HG03354 (cell line): Measurements from ENCODE around the gene IGF2BP3.

ENCODE experiments used
- ATAC-seq: cut with Tn5 transposase; IDR thresholded peaks from one replicate; pipeline ENCODE4 v1.9.1; 2021; ENCODE audit warnings: mild to moderate bottlenecking; ENCODE audit not compliant: unreplicated experiment, poor library complexity, severe bottlenecking

Gene IGF2BP3

GRCh38 chr7:23349484-23350157 is 120.7 kb downstream of the IGF2BP3 start:
- no peak for ATAC-seq

GRCh38 chr7:23347682-23348180 is 122.6 kb downstream of the IGF2BP3 start:
- no peak for ATAC-seq

GRCh38 chr7:23347033-23347681 is 123.1 kb downstream of the IGF2BP3 start:
- ATAC-seq = no peak

- ATAC-seq = no peak
Measured at GRCh38 chr7:23346316-23346715, 124.0 kb downstream of the IGF2BP3 start.

GRCh38 chr7:23345601-23346000 is 124.7 kb downstream of the IGF2BP3 start:
- ATAC-seq = no peak

- no peak for ATAC-seq
Measured at GRCh38 chr7:23343806-23344475, 126.3 kb downstream of the IGF2BP3 start.

- no peak for ATAC-seq
Measured at GRCh38 chr7:23343102-23343501, 127.2 kb downstream of the IGF2BP3 start.

GRCh38 chr7:23341846-23342598 is 128.3 kb downstream of the IGF2BP3 start:
- ATAC-seq = no peak

- ATAC-seq = no peak
Measured at GRCh38 chr7:23338863-23339262, 131.4 kb downstream of the IGF2BP3 start.

- no peak for ATAC-seq
Measured at GRCh38 chr7:23338439-23338838, 131.9 kb downstream of the IGF2BP3 start.

- no peak for ATAC-seq
Measured at GRCh38 chr7:23337374-23337773, 132.9 kb downstream of the IGF2BP3 start.

GRCh38 chr7:23336799-23337283 is 133.4 kb downstream of the IGF2BP3 start:
- no peak for ATAC-seq

GRCh38 chr7:23336086-23336485 is 134.2 kb downstream of the IGF2BP3 start:
- no peak for ATAC-seq

GRCh38 chr7:23335621-23336020 is 134.7 kb downstream of the IGF2BP3 start:
- ATAC-seq = no peak

GRCh38 chr7:23335136-23335535 is 135.2 kb downstream of the IGF2BP3 start:
- no peak for ATAC-seq

- no peak for ATAC-seq
Measured at GRCh38 chr7:23334482-23335056, 135.7 kb downstream of the IGF2BP3 start.

GRCh38 chr7:23333671-23334246 is 136.5 kb downstream of the IGF2BP3 start:
- ATAC-seq = no peak

- no peak for ATAC-seq
Measured at GRCh38 chr7:23332910-23333612, 137.2 kb downstream of the IGF2BP3 start.

GRCh38 chr7:23332193-23332592 is 138.1 kb downstream of the IGF2BP3 start:
- ATAC-seq = no peak
